KMS-11 (cell line): ENCODE data around the gene ACLY.

ENCODE experiments used
- H2AFZ ChIP-seq: fragments of 200-600 bp; sonication (generic); 2 replicates; pipeline ENCODE4 v1.6.1; 2016; ENCODE audit warnings: antibody characterized with exemption, mixed run types, low read depth
- H3K27ac ChIP-seq: fragments of 200-600 bp; sonication (generic); 2 replicates; pipeline ENCODE4 v1.6.1; 2016; ENCODE audit warnings: mild to moderate bottlenecking, mixed run types
- H3K27me3 ChIP-seq: fragments of 200-600 bp; sonication (generic); 2 replicates; pipeline ENCODE4 v1.6.1; 2017; ENCODE audit warnings: mild to moderate bottlenecking, low read depth, mixed run types, moderate library complexity; ENCODE audit not compliant: insufficient read depth
- H3K36me3 ChIP-seq: fragments of 200-600 bp; sonication (generic); 2 replicates; pipeline ENCODE4 v1.6.1; 2017; ENCODE audit warnings: mild to moderate bottlenecking, mixed run types; ENCODE audit not compliant: insufficient read depth
- H3K4me1 ChIP-seq: fragments of 200-600 bp; sonication (generic); 2 replicates; pipeline ENCODE4 v1.6.1; 2016; ENCODE audit warnings: mild to moderate bottlenecking, low read depth, mixed run types; ENCODE audit not compliant: poor library complexity, severe bottlenecking
- H3K4me2 ChIP-seq: fragments of 200-600 bp; sonication (generic); 2 replicates; pipeline ENCODE4 v1.7.0; 2016; ENCODE audit warnings: mild to moderate bottlenecking, mixed run types
- H3K4me3 ChIP-seq: fragments of 200-600 bp; sonication (generic); IDR thresholded peaks from 2 replicates; pipeline ENCODE4 v1.6.1; 2017; ENCODE audit warnings: low read depth, low read length, mixed read lengths; ENCODE audit not compliant: insufficient read depth
- H3K79me2 ChIP-seq: fragments of 200-600 bp; sonication (generic); 2 replicates; pipeline ENCODE4 v1.6.1; 2016; ENCODE audit warnings: low read depth, mixed run types; ENCODE audit not compliant: insufficient read depth
- H3K9ac ChIP-seq: fragments of 200-600 bp; sonication (generic); 2 replicates; pipeline ENCODE4 v1.6.1; 2016; ENCODE audit warnings: mild to moderate bottlenecking, mixed run types
- H4K20me1 ChIP-seq: fragments of 200-600 bp; sonication (generic); 2 replicates; pipeline ENCODE4 v1.6.1; 2016; ENCODE audit warnings: mild to moderate bottlenecking, mixed run types; ENCODE audit not compliant: insufficient read depth
- TF ChIP-seq, protein P1 (sequence below): fragments of 200-600 bp; sonication (generic); conservative IDR thresholded peaks from 2 replicates; pipeline ENCODE4 v1.6.1; 2017; ENCODE audit warnings: low read depth, mild to moderate bottlenecking, antibody characterized with exemption, low read length, moderate library complexity, mixed read lengths

Gene ACLY

DNA sequence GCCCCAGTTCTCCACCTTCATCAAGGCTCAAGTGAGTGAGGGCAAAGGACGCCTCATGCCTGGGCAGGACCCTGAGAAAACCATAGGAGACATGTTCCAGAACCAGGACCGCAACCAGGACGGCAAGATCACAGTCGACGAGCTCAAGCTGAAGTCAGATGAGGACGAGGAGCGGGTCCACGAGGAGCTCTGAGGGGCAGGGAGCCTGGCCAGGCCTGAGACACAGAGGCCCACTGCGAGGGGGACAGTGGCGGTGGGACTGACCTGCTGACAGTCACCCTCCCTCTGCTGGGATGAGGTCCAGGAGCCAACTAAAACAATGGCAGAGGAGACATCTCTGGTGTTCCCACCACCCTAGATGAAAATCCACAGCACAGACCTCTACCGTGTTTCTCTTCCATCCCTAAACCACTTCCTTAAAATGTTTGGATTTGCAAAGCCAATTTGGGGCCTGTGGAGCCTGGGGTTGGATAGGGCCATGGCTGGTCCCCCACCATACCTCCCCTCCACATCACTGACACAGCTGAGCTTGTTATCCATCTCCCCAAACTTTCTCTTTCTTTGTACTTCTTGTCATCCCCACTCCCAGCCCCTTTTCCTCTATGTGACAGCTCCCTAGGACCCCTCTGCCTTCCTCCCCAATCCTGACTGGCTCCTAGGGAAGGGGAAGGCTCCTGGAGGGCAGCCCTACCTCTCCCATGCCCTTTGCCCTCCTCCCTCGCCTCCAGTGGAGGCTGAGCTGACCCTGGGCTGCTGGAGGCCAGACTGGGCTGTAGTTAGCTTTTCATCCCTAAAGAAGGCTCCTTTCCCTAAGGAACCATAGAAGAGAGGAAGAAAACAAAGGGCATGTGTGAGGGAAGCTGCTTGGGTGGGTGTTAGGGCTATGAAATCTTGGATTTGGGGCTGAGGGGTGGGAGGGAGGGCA is 96.3 kb downstream of the ACLY start:
- Histone ChIP-seq H3K4me1 (no peaks in the 10 kb centered on the region), H3K27me3 (peaks cover 4% of the 10 kb centered on the region; the same call in 1 of the 2 replicates), H2AFZ (no peak overlapping the region), H3K36me3 (no peaks in the 10 kb centered on the region), H4K20me1 (no peaks in the 10 kb centered on the region), H3K4me3 (no peak overlapping the region), H3K9ac (no peak overlapping the region), H3K4me2 (no peak overlapping the region), H3K27ac (no peak overlapping the region), H3K79me2 (no peaks in the 10 kb centered on the region)
- TF ChIP-seq, protein P1, sequence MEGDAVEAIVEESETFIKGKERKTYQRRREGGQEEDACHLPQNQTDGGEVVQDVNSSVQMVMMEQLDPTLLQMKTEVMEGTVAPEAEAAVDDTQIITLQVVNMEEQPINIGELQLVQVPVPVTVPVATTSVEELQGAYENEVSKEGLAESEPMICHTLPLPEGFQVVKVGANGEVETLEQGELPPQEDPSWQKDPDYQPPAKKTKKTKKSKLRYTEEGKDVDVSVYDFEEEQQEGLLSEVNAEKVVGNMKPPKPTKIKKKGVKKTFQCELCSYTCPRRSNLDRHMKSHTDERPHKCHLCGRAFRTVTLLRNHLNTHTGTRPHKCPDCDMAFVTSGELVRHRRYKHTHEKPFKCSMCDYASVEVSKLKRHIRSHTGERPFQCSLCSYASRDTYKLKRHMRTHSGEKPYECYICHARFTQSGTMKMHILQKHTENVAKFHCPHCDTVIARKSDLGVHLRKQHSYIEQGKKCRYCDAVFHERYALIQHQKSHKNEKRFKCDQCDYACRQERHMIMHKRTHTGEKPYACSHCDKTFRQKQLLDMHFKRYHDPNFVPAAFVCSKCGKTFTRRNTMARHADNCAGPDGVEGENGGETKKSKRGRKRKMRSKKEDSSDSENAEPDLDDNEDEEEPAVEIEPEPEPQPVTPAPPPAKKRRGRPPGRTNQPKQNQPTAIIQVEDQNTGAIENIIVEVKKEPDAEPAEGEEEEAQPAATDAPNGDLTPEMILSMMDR: no peak

DNA sequence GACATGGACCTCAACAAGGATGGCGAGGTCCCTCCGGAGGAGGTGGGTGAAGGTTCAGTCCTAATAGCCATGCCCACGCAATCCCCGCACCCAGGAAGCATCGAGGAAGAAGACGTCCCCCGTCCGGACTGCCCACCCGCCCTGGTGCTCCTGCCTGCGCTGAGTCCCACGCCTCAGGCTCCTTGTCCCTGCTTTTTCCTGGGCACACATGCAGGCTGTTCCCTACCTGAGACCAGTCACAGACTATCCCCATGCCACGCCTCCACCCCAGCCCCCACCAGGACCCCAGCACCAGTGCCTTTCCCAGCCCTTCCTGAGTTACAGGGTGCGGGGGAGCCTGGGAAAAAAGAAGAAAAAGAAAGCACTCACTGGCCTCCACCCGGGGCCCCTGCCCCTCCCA is 97.0 kb downstream of the ACLY start:
- TF ChIP-seq, protein P1: no peak
- H3K79me2 ChIP-seq: no peaks in the 10 kb centered on the region
- no peaks in the 10 kb centered on the region for H3K36me3 ChIP-seq
- no peaks in the 10 kb centered on the region for H4K20me1 ChIP-seq
- H3K4me2 ChIP-seq: no peak overlapping the region
- peaks cover 4% of the 10 kb centered on the region; the same call in 1 of the 2 replicates for H3K27me3 ChIP-seq
- H2AFZ ChIP-seq: no peak overlapping the region
- H3K27ac ChIP-seq: no peak overlapping the region
- no peaks in the 10 kb centered on the region for H3K4me1 ChIP-seq
- no peak overlapping the region for H3K9ac ChIP-seq
- no peak overlapping the region for H3K4me3 ChIP-seq

DNA sequence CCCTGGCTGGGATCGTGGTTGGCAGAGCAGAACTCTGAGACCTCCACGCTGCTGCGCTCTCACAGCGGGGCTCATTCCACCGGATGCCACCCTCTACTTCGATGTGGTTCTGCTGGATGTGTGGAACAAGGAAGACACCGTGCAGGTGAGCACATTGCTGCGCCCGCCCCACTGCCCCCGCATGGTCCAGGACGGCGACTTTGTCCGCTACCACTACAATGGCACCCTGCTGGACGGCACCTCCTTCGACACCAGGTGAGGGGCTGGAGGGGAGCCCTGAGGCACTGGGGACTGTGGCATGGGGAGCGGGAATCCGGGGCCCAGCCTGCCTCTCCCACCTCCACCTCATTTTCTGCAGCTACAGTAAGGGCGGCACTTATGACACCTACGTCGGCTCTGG is 100.7 kb downstream of the ACLY start:
- Histone ChIP-seq H3K9ac (no peak overlapping the region), H2AFZ (no peak overlapping the region), H3K27me3 (peaks cover 4% of the 10 kb centered on the region; the same call in 1 of the 2 replicates), H3K79me2 (no peaks in the 10 kb centered on the region), H3K36me3 (no peaks in the 10 kb centered on the region), H3K4me3 (no peak overlapping the region), H3K4me2 (no peak overlapping the region), H3K4me1 (no peaks in the 10 kb centered on the region), H4K20me1 (no peaks in the 10 kb centered on the region), H3K27ac (no peak overlapping the region)
- TF ChIP-seq, protein P1: no peak
